IPS-NIHi11 (cell line): ENCODE data around the gene KLF7.
A peak's percentile ranks its signal among the peaks of the same experiment; 100 is the strongest.

Experiments used
- DNase-seq: peaks from one replicate; pipeline ENCODE4 v3.0.0; 2012; ENCODE audit warnings: mixed read lengths, low spot score

KLF7 gene

DNA sequence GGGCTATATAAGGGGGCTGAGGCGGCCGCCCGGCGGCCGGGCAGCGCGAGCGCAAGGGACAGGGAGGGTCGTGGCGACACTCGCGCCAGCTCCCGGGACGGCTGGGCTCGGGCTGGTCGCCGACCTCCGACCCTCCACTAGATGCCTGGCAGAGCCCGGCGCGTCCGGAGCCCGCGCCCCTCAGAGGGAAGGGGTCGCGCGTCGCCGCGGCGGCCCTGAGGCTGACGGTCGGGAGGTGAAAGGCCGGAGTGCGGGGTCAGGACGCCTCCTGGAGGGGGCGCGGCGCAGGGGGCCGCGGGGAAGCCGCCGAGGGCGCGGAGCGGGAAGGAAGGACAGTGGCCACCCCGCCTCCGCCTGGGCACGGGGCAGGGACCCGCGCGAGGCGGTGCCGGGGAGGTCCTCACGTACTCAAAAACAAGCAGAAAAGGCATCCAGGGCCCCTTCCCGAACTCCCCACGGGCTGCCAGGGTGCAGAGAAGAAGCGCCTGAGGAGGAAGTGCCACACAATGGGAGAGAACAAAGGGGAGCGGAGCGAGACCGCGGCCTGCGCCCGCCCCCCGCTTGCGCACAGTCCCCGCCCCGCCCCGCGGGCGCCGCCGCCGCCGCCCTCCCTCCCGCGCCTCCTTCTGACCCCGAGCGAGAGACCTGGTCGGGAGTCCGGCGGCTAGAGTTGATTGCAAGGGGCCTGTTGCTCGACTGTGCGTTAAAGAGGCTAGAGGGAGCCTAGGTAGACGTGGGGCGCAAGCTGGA lies 776 bp upstream of the KLF7 start:
- peak; percentile 79 for DNase-seq

DNA sequence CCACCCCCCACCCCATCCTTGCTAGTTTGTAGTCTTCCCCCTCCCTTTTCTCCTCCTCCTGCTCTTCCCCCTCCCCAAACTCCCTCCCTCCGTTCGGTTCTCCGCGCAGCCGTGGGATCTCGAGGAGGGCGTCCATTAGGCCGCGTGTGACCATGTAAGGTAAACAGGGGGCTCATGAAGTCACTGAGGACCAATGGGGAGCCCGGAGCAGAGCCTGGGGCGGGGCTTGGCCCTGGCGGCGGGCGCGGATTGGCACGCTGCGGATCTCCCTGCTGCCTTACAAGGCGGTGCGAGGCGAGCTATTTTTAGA lies 246 bp upstream of the KLF7 start:
- DNase-seq, result peak; percentile 96

DNA sequence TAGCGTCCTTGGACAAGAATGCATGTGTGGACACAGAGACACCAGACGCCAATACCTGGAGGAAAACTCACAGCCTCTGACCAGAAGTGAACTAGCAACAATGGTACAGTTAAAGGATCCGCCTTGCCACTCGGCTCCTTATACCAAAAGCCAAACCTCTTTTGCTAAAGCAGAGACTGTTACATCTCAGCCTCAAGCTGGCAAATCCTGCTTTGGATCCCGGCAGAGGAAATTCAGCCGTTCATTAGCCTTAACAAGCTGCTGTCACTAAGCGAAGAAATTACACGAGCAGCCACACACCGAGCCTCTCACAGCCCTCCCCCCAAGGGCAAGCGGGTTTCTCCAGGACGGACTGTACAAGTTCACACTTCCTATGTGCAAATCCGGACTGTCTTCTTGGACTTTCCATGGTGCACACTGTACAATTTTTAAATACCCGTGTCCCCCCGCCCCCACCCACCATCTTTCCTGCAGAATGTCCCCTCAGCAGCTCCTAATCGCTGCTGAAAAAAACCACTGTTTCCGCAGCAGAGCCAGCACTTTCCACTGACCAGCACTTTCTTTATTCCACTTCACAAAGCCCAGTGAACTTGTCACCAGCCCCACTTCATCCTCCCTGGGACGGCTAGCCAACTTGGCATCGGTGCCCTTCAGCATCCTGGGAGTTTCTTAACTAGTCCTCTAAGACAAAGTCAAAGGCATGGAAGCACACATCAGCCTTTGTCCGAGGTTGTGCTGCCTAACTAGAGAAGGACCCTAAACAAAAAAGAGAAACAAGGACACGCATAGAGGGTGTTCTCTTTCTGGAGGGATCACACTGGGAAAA lies 1.5 kb downstream of the KLF7 start:
- DNase-seq, result no peak

- no peak for DNase-seq
These were observed 2.1 kb downstream of the KLF7 start for GRCh38 chr2:207163756-207164005.

DNA sequence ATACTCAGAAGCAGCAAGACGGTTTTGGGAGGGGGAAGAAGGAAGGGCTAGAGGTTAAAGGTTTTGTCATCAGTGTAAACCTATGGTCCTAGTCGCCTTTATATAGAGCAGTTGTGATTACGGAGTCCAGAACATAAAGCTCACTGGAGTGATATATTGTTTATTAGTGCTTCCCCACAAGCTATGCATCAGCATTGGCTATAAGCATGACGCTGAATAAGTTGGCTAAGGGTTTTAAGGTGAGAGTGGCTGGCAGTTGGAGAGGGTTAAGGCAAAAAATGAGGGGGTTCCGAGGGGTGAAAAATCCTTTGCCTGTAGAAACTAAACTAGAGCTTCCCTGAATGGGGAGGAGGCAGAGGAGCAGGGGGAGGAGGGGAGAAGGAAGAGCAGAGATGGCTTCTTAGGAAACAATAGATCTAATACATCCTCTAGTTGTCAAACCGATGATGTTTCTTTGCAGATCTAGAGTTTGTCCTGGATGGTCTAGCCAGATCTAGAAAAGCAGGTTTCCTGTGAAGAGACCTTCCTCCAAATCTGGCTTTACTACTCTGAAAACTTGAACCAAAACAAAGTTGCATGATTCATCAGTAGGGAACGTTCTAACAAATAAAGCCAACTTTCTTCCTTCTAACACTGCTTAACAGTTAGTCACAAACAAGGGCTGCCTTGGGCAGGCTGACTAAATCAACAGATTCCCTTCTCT lies 2.5 kb downstream of the KLF7 start:
- DNase-seq, result no peak

DNA sequence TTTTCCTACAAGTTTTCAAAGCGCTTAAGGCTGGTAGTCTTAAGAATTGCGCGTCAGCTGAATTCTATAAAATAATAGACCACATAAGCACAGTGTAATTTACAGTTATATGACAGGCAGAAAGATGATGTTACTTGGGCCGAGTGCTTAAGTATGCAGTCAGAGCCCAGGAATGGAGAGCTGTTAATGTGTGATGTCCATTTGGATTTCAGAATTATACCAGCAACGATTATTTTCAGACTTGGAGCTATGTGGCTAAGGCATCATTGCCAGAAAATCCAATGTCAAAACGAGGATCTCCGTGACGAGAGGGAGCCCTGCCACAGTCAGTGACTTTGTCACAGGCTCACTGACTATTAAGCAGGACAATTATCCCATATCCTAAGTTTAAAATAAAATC lies 3.4 kb downstream of the KLF7 start:
- no peak for DNase-seq

DNA sequence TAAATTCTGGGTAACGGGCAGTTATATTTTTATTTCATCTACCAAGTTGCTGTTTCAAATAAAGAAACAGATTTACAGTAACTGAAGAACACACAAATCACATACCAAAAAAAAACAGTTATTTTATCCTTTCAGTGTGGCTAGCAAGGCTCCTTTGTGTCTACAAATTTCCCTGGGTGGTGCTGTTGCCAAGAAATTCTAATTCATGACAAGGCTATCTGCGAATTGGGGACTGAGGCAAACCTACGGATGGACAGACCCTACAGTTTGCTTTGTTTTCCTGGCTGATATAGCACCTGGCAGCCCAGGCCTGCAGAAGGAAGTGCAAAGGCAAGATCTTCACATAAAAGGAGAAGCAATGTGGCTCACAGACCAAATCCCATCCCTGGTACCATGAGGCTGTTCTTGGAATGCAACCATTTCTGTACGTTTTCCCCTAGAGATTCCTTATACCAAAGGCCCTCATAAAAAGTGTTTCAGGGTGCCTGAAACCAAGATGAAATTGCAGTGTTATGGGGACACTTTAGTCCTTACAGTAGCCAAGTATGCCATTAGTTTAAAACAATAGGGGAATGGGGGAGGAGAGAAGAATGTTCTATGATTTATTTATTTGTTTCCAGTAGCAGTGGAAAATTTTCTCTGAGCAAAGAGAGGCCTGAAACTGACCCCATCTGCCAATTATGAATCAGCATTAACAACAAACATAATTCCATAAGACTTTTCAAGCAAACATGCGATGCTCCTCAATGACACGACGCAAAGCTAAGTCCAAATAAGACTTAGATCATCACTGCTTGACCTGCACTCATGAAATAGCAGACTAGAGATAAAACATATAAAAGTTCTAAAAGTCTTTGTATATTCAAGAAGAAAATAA lies 4.3 kb downstream of the KLF7 start:
- DNase-seq, result no peak

GRCh38 chr2:207160115-207160514 lies 5.6 kb downstream of the KLF7 start:
- DNase-seq, result peak; percentile 55

- DNase-seq, result no peak
These were observed 6.7 kb downstream of the KLF7 start for GRCh38 chr2:207159002-207159401.

- no peak for DNase-seq
These were observed 8.0 kb downstream of the KLF7 start for GRCh38 chr2:207157731-207158130.

- DNase-seq, result no peak
These were observed 8.6 kb downstream of the KLF7 start for GRCh38 chr2:207157162-207157481.

GRCh38 chr2:207156451-207157161 lies 9.1 kb downstream of the KLF7 start:
- DNase-seq, result no peak

DNA sequence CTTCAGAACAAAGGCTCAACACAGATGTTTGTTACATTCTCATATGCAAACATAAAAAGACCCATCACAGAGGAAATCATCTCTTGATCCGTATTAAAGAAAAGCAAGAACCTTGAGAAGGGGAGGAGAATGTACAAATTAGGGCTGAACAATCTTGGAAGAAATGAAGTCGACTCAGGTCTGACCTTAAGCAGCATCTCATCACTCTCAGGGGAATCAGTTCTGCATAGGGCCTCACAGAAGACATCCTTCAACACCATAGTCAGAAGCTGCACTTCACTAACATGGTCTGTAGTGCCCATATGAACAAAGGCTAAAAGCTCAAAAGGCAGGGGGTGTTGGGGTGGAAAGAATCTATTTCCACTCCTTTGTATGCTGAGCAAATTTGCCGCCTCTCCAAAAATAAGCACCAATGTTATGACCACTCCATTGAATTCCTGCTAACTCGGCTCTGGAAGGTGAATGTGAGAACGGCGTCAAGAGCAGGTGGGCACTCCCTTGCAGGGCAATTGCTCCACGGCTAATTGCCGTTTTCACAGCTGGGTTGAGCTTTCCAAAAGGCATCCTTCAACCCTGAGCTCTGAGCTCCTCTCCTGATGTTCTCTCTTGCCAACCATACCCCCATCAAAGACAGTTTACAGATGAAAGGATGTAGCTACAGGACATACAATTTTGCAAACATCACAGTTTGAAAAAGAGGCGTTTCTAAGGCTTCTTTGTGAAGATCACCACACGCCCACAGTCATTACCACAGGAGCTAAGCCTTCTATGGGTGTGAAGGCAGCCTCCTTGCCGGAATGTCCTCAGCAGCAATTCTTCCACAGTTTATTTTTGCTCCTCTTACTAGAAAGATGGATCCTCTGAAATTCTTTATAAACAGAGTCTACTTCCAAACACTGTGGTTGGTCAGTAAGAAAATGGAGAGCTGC lies 10.0 kb downstream of the KLF7 start:
- no peak for DNase-seq

GRCh38 chr2:207154556-207155510 lies 10.9 kb downstream of the KLF7 start:
- DNase-seq, result no peak

- no peak for DNase-seq
These were observed 12.3 kb downstream of the KLF7 start for GRCh38 chr2:207153266-207153975.

DNA sequence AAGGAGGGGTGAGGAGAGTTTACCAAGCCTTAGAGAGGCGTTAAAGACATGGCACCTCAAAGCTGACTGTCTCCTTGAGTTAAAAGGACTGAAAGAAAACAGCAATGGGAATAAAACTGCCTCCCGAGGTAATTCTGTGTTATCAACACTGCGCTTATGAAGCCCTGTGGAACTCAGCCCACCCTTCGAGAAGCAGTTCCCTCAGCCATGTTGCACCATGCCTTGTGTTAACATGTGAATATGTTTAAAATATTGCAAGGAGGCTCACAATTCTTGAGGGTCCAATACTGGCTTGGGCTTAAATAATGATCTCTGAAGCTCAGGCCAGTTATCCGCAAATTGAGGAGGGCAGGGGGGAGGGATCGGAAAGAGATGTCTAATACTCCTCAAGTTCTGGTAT lies 14.7 kb downstream of the KLF7 start:
- DNase-seq, result no peak

- no peak for DNase-seq
These were observed 15.5 kb downstream of the KLF7 start for GRCh38 chr2:207150284-207150683.

DNA sequence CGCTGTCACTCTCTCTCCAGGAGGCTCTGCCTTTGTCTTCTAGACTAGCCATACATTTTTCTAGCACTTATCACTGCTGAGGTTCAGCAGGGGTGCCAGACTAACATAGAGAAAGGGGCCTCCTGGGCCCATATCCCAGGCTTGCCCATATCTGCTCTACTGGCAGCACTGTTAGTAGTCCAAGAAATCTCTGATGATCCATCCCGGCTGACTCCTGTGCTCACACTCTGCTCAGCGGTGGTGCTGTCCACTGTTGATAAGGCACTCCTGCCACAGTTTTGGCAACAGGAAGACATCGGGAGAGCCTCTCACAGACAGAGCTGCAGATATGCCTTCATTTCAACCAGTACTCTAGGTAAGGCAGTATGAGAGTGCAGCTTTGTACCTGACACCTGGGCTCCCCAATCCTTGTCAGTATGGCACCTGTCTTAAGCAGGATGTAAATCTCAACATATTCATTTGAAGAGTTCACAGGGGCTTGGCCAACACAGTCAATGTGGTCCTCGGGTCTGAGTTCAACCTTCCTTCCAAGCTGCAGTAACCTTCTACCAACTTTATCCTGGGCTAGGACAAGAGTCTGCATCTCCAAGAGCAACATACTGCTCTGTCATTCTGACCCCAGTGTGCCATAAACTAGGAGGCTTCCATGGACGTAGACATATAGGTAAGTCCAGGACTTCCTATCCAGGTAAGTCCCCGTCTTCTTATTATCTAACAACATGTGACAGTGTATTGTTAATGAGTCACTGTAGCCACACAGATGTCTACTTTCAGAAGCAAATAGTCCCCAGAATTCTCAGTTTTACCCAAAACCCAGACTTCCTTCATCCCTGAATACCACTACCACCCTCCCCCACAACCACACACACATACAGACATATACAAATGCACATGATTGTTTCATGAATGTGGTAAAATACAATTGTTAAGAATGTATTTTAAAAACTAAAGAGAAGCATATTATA lies 16.2 kb downstream of the KLF7 start:
- no peak for DNase-seq
